HCT116 (cell line): ENCODE data around the gene NCF4. TPM values are rescaled to one million over a fixed set of nuclear protein-coding genes. Genes with fewer than 3 reads are reported as not detected.

Experiments used
- ATAC-seq: fragments of 200-7000 bp; cut with Tn5 transposase; 2 replicates; pipeline ENCODE4 v1.9.1; 2020; ENCODE audit warnings: mild to moderate bottlenecking, moderate library complexity
- BruUV-seq: library from RNA; stranded (reverse); fragments of 400-500 nt; replicated peaks from 2 replicates; lab custom pipeline; 2021; lab: Mats Ljungman, UMichigan
- CTCF ChIA-PET: fragments of 300-600 bp; sonication (Branson Sonifier 250); formaldehyde crosslinking; loops from one replicate; lab custom pipeline; 2021; ENCODE audit warnings: antibody characterized with exemption; lab: Charles Lee
- POLR2A ChIA-PET: fragments of 300-600, 350-600 bp; sonication (Branson Sonifier 250); formaldehyde crosslinking; loops from one replicate; lab custom pipeline; 2021; ENCODE audit warnings: antibody characterized with exemption; lab: Charles Lee
- RAD21 ChIA-PET, 2 experiments: fragments of 300-600 bp; sonication (Branson Sonifier 250); formaldehyde crosslinking; loops; one replicate each; lab custom pipeline; 2023; ENCODE audit warnings: low total read pairs in 2 of 2; ENCODE audit not compliant: uncharacterized antibody in 2 of 2, unreplicated experiment in 2 of 2, low non-redundant PET in 1 of 2; lab: Charles Lee
- DNase-seq: peaks from one replicate; pipeline ENCODE4 v3.0.0-alpha.2; 2010; ENCODE audit warnings: low read depth, low spot score
- H2AFZ ChIP-seq: fragments of 200-600 bp; shearing (Covaris generic), sonication (generic); 2 replicates; pipeline ENCODE4 v1.6.1; 2017; ENCODE audit warnings: low read depth, mixed run types, mixed read lengths, antibody characterized with exemption, low read length; ENCODE audit not compliant: poor library complexity, severe bottlenecking
- H3K27ac ChIP-seq: 2 replicates; pipeline ENCODE4 v1.5.1; 2012; ENCODE audit warnings: low read depth, low read length
- H3K27me3 ChIP-seq: fragments of 200-600 bp; sonication (generic); 2 replicates; pipeline ENCODE4 v1.6.1; 2016; ENCODE audit warnings: mixed run types, low read length, mixed read lengths; ENCODE audit not compliant: insufficient read depth
- H3K36me3 ChIP-seq, 2 experiments: fragments of 200-500 bp in 1 of 2; fragments of 200-600 bp in 1 of 2; sonication (Bioruptor generic) in 1 of 2; sonication (generic) in 1 of 2; 2 replicates each; pipeline versions ENCODE4 v1.5.1 to v1.6.1; 2014 to 2016; ENCODE audit warnings: low read length in 2 of 2, inconsistent platforms in 1 of 2, mixed read lengths in 1 of 2, mixed run types in 1 of 2; ENCODE audit not compliant: insufficient read depth in 2 of 2, control insufficient read depth in 1 of 2
- H3K4me1 ChIP-seq, 2 experiments: fragments of 200-600 bp in 1 of 2; sonication (generic) in 1 of 2; 2 replicates each; pipeline versions ENCODE4 v1.5.1 to v1.6.1; 2012 to 2017; ENCODE audit warnings: low read length in 2 of 2, inconsistent platforms in 1 of 2, mild to moderate bottlenecking in 1 of 2, mixed read lengths in 1 of 2, mixed run types in 1 of 2, moderate library complexity in 1 of 2; ENCODE audit not compliant: insufficient read depth in 2 of 2, control insufficient read depth in 1 of 2
- H3K4me2 ChIP-seq: fragments of 200-600 bp; sonication (generic); 2 replicates; pipeline ENCODE4 v1.6.1; 2017; ENCODE audit warnings: mixed run types, low read length, mixed read lengths
- H3K4me3 ChIP-seq, 2 experiments: fragments of 200-600 bp in 1 of 2; sonication (generic) in 1 of 2; replicated peaks in 1 of 2; 2 replicates each; pipeline ENCODE4 v1.5.1; 2011 to 2016; ENCODE audit warnings: low read length in 2 of 2, control low read depth in 1 of 2, low read depth in 1 of 2, mild to moderate bottlenecking in 1 of 2, mixed read lengths in 1 of 2, mixed run types in 1 of 2
- H3K79me2 ChIP-seq: fragments of 200-600 bp; sonication (generic); 2 replicates; pipeline ENCODE4 v1.6.1; 2017; ENCODE audit warnings: mild to moderate bottlenecking, mixed run types, low read length, moderate library complexity, mixed read lengths; ENCODE audit not compliant: insufficient read depth
- H3K9ac ChIP-seq: fragments of 200-600 bp; sonication (generic); 2 replicates; pipeline ENCODE4 v1.6.1; 2016; ENCODE audit warnings: low read length, mixed read lengths
- H3K9me2 ChIP-seq: fragments of 200-600 bp; sonication (generic), shearing (Covaris generic); 2 replicates; pipeline ENCODE4 v1.6.1; 2017; ENCODE audit warnings: mixed run types, mild to moderate bottlenecking, moderate library complexity; ENCODE audit not compliant: insufficient read depth
- H3K9me3 ChIP-seq, 2 experiments: fragments of 200-500 bp in 1 of 2; fragments of 200-600 bp in 1 of 2; sonication (Bioruptor generic) in 1 of 2; sonication (generic) in 1 of 2; 2 replicates each; pipeline ENCODE4 v1.6.1; 2014 to 2017; ENCODE audit warnings: low read length in 2 of 2, mixed read lengths in 2 of 2, inconsistent platforms in 1 of 2, low read depth in 1 of 2, mild to moderate bottlenecking in 1 of 2, mixed run types in 1 of 2, moderate library complexity in 1 of 2; ENCODE audit not compliant: control insufficient read depth in 1 of 2, insufficient read depth in 1 of 2
- H4K20me1 ChIP-seq: fragments of 200-600 bp; sonication (generic), shearing (Covaris generic); 2 replicates; pipeline ENCODE4 v1.6.1; 2017; ENCODE audit warnings: mixed run types, mild to moderate bottlenecking, moderate library complexity; ENCODE audit not compliant: insufficient read depth
- CBX3 ChIP-seq: IDR thresholded peaks from 2 replicates; pipeline ENCODE4 v1.6.1; 2012; ENCODE audit warnings: low read depth
- CEBPB ChIP-seq: IDR thresholded peaks from 2 replicates; pipeline ENCODE4 v1.6.1; 2012; ENCODE audit warnings: low read depth
- EZH2 ChIP-seq: fragments of 200-600 bp; sonication (generic); IDR thresholded peaks from 2 replicates; pipeline ENCODE4 v1.6.1; 2017; ENCODE audit warnings: antibody characterized with exemption, mixed run types
- EZH2phosphoT487 ChIP-seq: fragments of 200-600 bp; IDR thresholded peaks from 2 replicates; pipeline ENCODE4 v1.6.1; 2018; ENCODE audit warnings: antibody characterized with exemption, borderline replicate concordance
- FOSL1 ChIP-seq: IDR thresholded peaks from 2 replicates; pipeline ENCODE4 v1.6.1; 2012; ENCODE audit warnings: low read depth
- JUND ChIP-seq: IDR thresholded peaks from 2 replicates; pipeline ENCODE4 v1.6.1; 2012
- POLR2A ChIP-seq: IDR thresholded peaks from 2 replicates; pipeline ENCODE4 v1.7.0; 2011; ENCODE audit warnings: borderline replicate concordance; ENCODE audit not compliant: insufficient read depth, insufficient read length; ENCODE audit errors: extremely low read depth
- POLR2AphosphoS5 ChIP-seq: IDR thresholded peaks from 2 replicates; pipeline ENCODE4 v1.6.1; 2011; ENCODE audit warnings: mild to moderate bottlenecking, low read depth, low read length, moderate library complexity
- RAD21 ChIP-seq: IDR thresholded peaks from 2 replicates; pipeline ENCODE4 v1.6.1; 2012; ENCODE audit warnings: low read depth, mild to moderate bottlenecking
- REST ChIP-seq: IDR thresholded peaks from 2 replicates; pipeline ENCODE4 v1.6.1; 2012; ENCODE audit warnings: low read depth
- SIN3A ChIP-seq: IDR thresholded peaks from 2 replicates; pipeline ENCODE4 v1.6.1; 2012; ENCODE audit warnings: low read depth
- SP1 ChIP-seq: IDR thresholded peaks from 2 replicates; pipeline ENCODE4 v1.6.1; 2012; ENCODE audit warnings: low read depth
- SRF ChIP-seq: IDR thresholded peaks from 2 replicates; pipeline ENCODE4 v1.6.1; 2012; ENCODE audit warnings: low read depth
- TCF7L2 ChIP-seq: IDR thresholded peaks from 2 replicates; pipeline ENCODE4 v1.7.0; 2011; ENCODE audit warnings: borderline replicate concordance, inconsistent platforms; ENCODE audit not compliant: insufficient read depth, insufficient read length; ENCODE audit errors: extremely low read depth
- ZFX ChIP-seq: fragments of 450-650 bp; IDR thresholded peaks from 2 replicates; pipeline ENCODE4 v1.6.1; 2017
- intact Hi-C: fragments of 100-400 bp; cut with micrococcal nuclease; formaldehyde crosslinking; loops from 2 replicates; pipeline ENCODE4 v1.10.0; 2022
- total RNA-seq: library from RNA; stranded (reverse); gene quantifications from one replicate; pipeline ENCODE4 v1.2.1, GENCODE V29; 2021; ENCODE audit not compliant: unreplicated experiment

NCF4 gene
- total RNA-seq, 1 experiment from 2014 or later = 0.37 TPM

GRCh38 chr22:36811094-36811800 lies 49.6 kb upstream of the NCF4 start:
- Histone ChIP-seq H3K27me3 (peaks cover 26% of the 10 kb centered on the region), H3K9me3 (no peaks in the 10 kb centered on the region), H3K4me2 (no peak overlapping the region), H3K9me2 (no peaks in the 10 kb centered on the region), H4K20me1 (no peaks in the 10 kb centered on the region), H3K4me1 (no peaks in the 10 kb centered on the region), H3K36me3 (no peaks in the 10 kb centered on the region), H2AFZ (no peak overlapping the region), H3K4me3 (no peak overlapping the region), H3K79me2 (no peaks in the 10 kb centered on the region), H3K27ac (no peak overlapping the region), H3K9ac (no peak overlapping the region)
- no peak for ATAC-seq
- ChIA-PET POLR2A (no interaction called here), RAD21 (no interaction called here), CTCF (no interaction called here)
- no peak for TF ChIP-seq EZH2phosphoT487
- TF ChIP-seq EZH2 = no peak
- no peak for TF ChIP-seq JUND
- no peak for TF ChIP-seq CBX3
- TF ChIP-seq REST = no peak
- no peak for TF ChIP-seq SP1
- TF ChIP-seq POLR2AphosphoS5 = no peak
- TF ChIP-seq CEBPB = no peak
- TF ChIP-seq SRF = no peak
- no peak for TF ChIP-seq FOSL1
- no peak for TF ChIP-seq ZFX
- TF ChIP-seq TCF7L2 = no peak
- TF ChIP-seq SIN3A = no peak
- no peak for TF ChIP-seq RAD21
- TF ChIP-seq POLR2A = no peak
- BruUV-seq = no TSS peak
- DNase-seq = no peak
- intact Hi-C loops = no loop called here
